ENCODE measurements around the gene CELA2A. TPM values are rescaled to one million over a fixed set of nuclear protein-coding genes. Genes with fewer than 3 reads are reported as not detected.

The CELA2A gene
- total RNA-seq, 4 donors from 2014 or later = not detected

GRCh38 chr1:15413563-15414444, 42.7 kb upstream of the CELA2A start:
- 80 to 87% methylated on average over 19 to 20 of the region's 20 CpGs for WGBS, 2 donors

GRCh38 chr1:15414445-15414983, 42.0 kb upstream of the CELA2A start:
- WGBS, 2 donors = 90 to 95% methylated on average over 10 of the region's 10 CpGs
- H3K4me3 ChIP-seq (ENCODE audit: low read depth, poor library complexity, severe bottlenecking) = no peak overlapping the region
- TF ChIP-seq POLR2A (IDR thresholded peaks at IDR 0.05) (no peak), CTCF (IDR thresholded peaks at IDR 0.05) (no peak)
- intact Hi-C loops (cut with DNase I; ENCODE audit: low total_unique reads) = no loop called here
- no peak for DNase-seq (ENCODE audit: low spot score in 2 of 2)

More at GRCh38 chr1:15413563-15414444, 42.7 kb upstream of the CELA2A start:
- no peak overlapping the region for H3K4me3 ChIP-seq (ENCODE audit: low read depth, poor library complexity, severe bottlenecking)
- no peak for DNase-seq (ENCODE audit: low spot score in 2 of 2)
- no peak for TF ChIP-seq CTCF (IDR thresholded peaks at IDR 0.05)
- no peak for TF ChIP-seq POLR2A (IDR thresholded peaks at IDR 0.05)
- intact Hi-C loops (cut with DNase I; ENCODE audit: low total_unique reads) = no loop called here

- TF ChIP-seq CTCF (IDR thresholded peaks at IDR 0.05) (no peak), POLR2A (IDR thresholded peaks at IDR 0.05) (no peak)
- H3K4me3 ChIP-seq (ENCODE audit: low read depth, poor library complexity, severe bottlenecking) = no peak overlapping the region
- intact Hi-C loops (cut with DNase I; ENCODE audit: low total_unique reads) = no loop called here
- 58 to 72% methylated on average over 18 of the region's 18 CpGs for whole genome bisulfite sequencing, 2 donors
- DNase-seq (ENCODE audit: low spot score in 2 of 2) = no peak
These were observed 39.2 kb upstream of the CELA2A start for GRCh38 chr1:15417059-15417934.

- H3K4me3 ChIP-seq (ENCODE audit: low read depth, poor library complexity, severe bottlenecking) = no peak overlapping the region
- WGBS, 2 donors = 67% methylated on average over 18 of the region's 18 CpGs
- intact Hi-C loops (cut with DNase I; ENCODE audit: low total_unique reads) = no loop called here
These were observed 37.6 kb upstream of the CELA2A start for GRCh38 chr1:15418806-15419515.

More at GRCh38 chr1:15418806-15419515, 37.6 kb upstream of the CELA2A start:
- DNase-seq (ENCODE audit: low spot score in 2 of 2) = no peak
- TF ChIP-seq POLR2A (IDR thresholded peaks at IDR 0.05) = no peak
- TF ChIP-seq CTCF (IDR thresholded peaks at IDR 0.05) = no peak

Measured in lower leg skin (tissue), 4 donors.